ENCODE measurements around the gene RAD52.

The RAD52 gene

DNA sequence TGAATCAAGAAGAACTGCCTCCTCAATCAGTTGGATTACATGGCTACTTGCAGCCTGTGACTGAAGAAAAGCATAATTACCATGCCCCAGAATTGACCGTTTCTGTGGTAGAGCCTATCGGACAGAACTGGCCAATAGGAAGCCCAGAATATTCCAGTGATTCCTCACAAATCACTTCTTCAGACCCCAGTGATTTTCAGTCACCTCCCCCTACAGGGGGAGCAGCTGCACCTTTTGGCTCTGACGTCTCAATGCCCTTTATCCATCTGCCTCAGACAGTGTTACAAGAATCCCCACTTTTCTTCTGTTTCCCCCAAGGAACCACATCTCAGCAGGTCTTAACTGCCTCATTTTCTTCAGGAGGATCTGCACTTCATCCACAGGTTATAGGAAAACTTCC is 80.8 kb downstream of the RAD52 start:
- no peak for DNase-seq (ENCODE audit: low read depth)

DNA sequence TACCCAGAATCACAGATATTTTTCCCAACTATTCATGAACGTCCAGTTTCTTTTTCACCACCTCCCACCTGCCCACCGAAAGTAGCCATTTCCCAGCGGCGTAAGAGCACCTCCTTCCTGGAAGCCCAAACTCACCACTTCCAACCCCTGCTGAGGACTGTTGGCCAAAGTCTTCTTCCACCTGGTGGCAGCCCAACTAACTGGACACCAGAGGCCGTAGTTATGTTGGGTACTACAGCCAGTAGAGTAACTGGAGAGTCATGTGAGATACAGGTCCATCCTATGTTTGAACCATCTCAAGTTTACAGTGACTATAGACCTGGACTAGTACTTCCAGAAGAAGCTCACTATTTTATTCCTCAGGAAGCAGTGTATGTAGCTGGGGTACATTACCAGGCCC is 81.6 kb downstream of the RAD52 start:
- DNase-seq (ENCODE audit: low read depth) = no peak

DNA sequence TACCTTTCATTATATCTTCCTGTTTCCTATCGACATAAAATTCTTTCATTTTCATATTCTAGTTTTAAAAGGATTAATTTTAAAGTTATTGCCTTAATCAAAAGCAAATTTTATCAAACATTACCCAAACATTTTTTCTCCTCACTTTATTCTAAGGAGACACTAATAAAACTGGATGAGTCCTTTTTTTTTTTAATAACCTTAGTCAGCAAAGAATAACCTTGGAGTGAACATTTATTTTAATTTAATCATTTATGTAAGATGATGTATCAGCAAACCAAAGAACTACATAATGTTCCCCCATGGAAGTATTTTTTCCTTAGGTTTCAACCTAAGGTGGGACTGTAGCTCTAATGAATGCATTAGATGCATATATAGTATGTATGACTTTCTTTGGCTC is 83.9 kb downstream of the RAD52 start:
- no peak for DNase-seq (ENCODE audit: low read depth)

DNA sequence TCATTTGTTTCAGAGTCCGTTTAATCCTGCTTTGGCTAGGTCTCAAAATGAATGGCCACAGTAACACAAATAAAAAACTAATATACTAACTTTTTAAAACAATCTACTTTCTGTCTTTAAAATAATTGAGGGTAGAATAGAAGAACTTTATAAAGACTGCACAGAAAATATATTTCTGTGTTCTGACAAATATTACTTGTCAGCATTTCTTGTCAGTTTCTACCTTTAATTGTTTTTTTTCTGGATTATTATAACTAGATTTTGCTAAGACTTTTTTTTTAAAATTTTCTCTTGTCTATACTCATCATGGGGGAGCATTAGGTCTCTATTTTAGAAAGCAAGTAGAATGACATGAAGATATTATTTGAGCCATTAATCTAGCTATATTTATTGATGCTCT is 86.2 kb downstream of the RAD52 start:
- no peak for DNase-seq (ENCODE audit: low read depth)

GRCh38 chr12:862303-862911 is 87.1 kb downstream of the RAD52 start:
- no peak for DNase-seq (ENCODE audit: low read depth)
